Measurements from ENCODE around the gene ORAI2. TPM values are rescaled to one million over a fixed set of nuclear protein-coding genes. Genes with fewer than 3 reads are reported as not detected.
"Not testable (repeated sequence)": the region's sequence is repeated elsewhere in the genome, so short reads cannot be mapped to it uniquely, and the experiment has no call there.

Gene ORAI2
- total and polyA plus RNA-seq, 2 of the 8 experiments (the other 6 are each of a cell fraction or from before 2014, with no cell fraction given) = 20.7 to 35.2 TPM

- CTCF ChIA-PET (ENCODE audit: partially characterized antibody) = interaction anchor here (0.6 to 5.1 kb wide), 21 partner anchors 9 to 876 kb away, joined by 3 to 42 read pairs (median 5); partner anchors contain the start of gene PRKRIP1
- H4K5ac ChIP-seq (ENCODE audit: insufficient read length, low read depth, low read length); H2AK5ac ChIP-seq (ENCODE audit: low read depth, low read length); DNase-seq (ENCODE audit: low read depth in 1 of 2, low spot score in 2 of 2); H3K79me2 ChIP-seq (ENCODE audit: control insufficient read depth in 1 of 2, insufficient read depth in 2 of 2, low read length in 2 of 2); H2BK15ac ChIP-seq (ENCODE audit: low read length); H3K4ac ChIP-seq (replicated peaks; ENCODE audit: insufficient read length, low read depth, low read length); H3K9me3 ChIP-seq (ENCODE audit: insufficient read depth in 2 of 2, low read depth in 1 of 2, low read length in 1 of 2); H4K8ac ChIP-seq (ENCODE audit: extremely low read depth, insufficient read depth, low read length); H3K4me1 ChIP-seq (replicated peaks in 1 of 4; ENCODE audit: control insufficient read depth in 3 of 4, insufficient read depth in 4 of 4, low read length in 3 of 4); H3K4me2 ChIP-seq (ENCODE audit: insufficient read depth in 1 of 2, low read depth in 2 of 2, low read length in 2 of 2); H2BK5ac ChIP-seq (ENCODE audit: low read depth, low read length); H3K4me3 ChIP-seq (ENCODE audit: extremely low read depth in 1 of 4, insufficient read depth in 2 of 4, low read depth in 3 of 4, low read length in 4 of 4); H4K91ac ChIP-seq (replicated peaks; ENCODE audit: insufficient read length, low read length); H3K27ac ChIP-seq (ENCODE audit: low read depth, low read length); FAIRE-seq; H2BK120ac ChIP-seq (replicated peaks; ENCODE audit: low read depth, low read length); H2BK12ac ChIP-seq (ENCODE audit: low read depth, low read length); H3K9ac ChIP-seq (replicated peaks in 1 of 4; ENCODE audit: extremely low read depth in 1 of 4, low read depth in 3 of 4, low read length in 3 of 4); H4K20me1 ChIP-seq (replicated peaks in 1 of 2; ENCODE audit: control insufficient read depth in 1 of 2, insufficient read depth in 2 of 2, low read length in 2 of 2); H3K27me3 ChIP-seq (replicated peaks in 1 of 4; ENCODE audit: control insufficient read depth in 3 of 4, extremely low read depth in 1 of 4, insufficient read depth in 3 of 4, low read length in 3 of 4); H3K18ac ChIP-seq (ENCODE audit: extremely low read depth, low read length); H3K23ac ChIP-seq (ENCODE audit: insufficient read length); H3K23me2 ChIP-seq (ENCODE audit: low read depth, low read length); H3K56ac ChIP-seq (replicated peaks; ENCODE audit: insufficient read length, low read depth, low read length); H3K14ac ChIP-seq (ENCODE audit: insufficient read length); H2BK20ac ChIP-seq (ENCODE audit: low read length); H2AFZ ChIP-seq (ENCODE audit: low read length); H3K79me1 ChIP-seq (ENCODE audit: low read depth, low read length): not testable (repeated sequence)
- peaks cover 21 to 58% (median 44%) of the 10 kb centered on the region in 4 experiments for H3K36me3 ChIP-seq (ENCODE audit: control insufficient read depth in 2 of 4, insufficient read depth in 4 of 4, low read length in 3 of 4)
- POLR2A ChIA-PET (ENCODE audit: partially characterized antibody) = interaction anchor here (1.0 to 2.3 kb wide), 5 partner anchors 9 to 67 kb away, joined by 3 to 9 read pairs (median 6); partner anchors contain the start of gene PRKRIP1
- 93% methylated on average over 5 of the region's 5 CpGs; no CpG with 5 or more reads in 1 of the 2 experiments for WGBS, 2 experiments (ENCODE audit: extremely low coverage in 1 of 2, insufficient coverage in 1 of 2, insufficient read length in 1 of 2, insufficient replicate concordance in 2 of 2, low coverage in 1 of 2, low lambda C conversion rate in 2 of 2, missing lambda C conversion rate in 1 of 2)
These were observed 28.6 kb upstream of the ORAI2 start for GRCh38 chr7:102404862-102405188.
